ENCODE measurements around the gene DUOX1.

DNA sequence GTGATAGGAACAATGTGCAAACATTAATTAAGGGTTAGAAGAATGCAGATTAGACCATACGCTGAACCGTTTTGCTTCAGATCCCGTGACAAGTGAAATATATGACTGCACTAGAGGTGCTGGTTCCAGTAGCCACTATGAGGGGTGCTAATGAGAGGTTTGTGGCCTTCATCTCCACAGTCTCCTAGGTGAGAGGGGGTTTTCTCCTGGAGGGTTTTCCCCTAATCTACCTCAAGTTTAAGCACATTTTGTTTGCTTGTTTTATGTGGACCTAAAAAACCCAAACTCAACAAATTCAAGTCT, 71.7 kb downstream of the DUOX1 start:
- no peak for TF ChIP-seq POLR2A (IDR thresholded peaks at IDR 0.05; ENCODE audit: low read depth, low read length)
- TF ChIP-seq, protein P1, sequence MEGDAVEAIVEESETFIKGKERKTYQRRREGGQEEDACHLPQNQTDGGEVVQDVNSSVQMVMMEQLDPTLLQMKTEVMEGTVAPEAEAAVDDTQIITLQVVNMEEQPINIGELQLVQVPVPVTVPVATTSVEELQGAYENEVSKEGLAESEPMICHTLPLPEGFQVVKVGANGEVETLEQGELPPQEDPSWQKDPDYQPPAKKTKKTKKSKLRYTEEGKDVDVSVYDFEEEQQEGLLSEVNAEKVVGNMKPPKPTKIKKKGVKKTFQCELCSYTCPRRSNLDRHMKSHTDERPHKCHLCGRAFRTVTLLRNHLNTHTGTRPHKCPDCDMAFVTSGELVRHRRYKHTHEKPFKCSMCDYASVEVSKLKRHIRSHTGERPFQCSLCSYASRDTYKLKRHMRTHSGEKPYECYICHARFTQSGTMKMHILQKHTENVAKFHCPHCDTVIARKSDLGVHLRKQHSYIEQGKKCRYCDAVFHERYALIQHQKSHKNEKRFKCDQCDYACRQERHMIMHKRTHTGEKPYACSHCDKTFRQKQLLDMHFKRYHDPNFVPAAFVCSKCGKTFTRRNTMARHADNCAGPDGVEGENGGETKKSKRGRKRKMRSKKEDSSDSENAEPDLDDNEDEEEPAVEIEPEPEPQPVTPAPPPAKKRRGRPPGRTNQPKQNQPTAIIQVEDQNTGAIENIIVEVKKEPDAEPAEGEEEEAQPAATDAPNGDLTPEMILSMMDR (IDR thresholded peaks at IDR 0.05; ENCODE audit: extremely low read depth in 1 of 2, insufficient read depth in 1 of 2, low read depth in 1 of 2, low read length in 2 of 2) = no peak
- no peak for TF ChIP-seq EZH2 (IDR thresholded peaks at IDR 0.05; ENCODE audit: borderline replicate concordance, low read depth, low read length, severe bottlenecking)
- TF ChIP-seq, protein P2, sequence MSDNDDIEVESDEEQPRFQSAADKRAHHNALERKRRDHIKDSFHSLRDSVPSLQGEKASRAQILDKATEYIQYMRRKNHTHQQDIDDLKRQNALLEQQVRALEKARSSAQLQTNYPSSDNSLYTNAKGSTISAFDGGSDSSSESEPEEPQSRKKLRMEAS (IDR thresholded peaks at IDR 0.05; ENCODE audit: insufficient read depth, insufficient read length) = no peak
- no peak for TF ChIP-seq POLR2AphosphoS5 (IDR thresholded peaks at IDR 0.05; ENCODE audit: insufficient read depth, low read depth, low read length)
- no peak for TF ChIP-seq FOS (IDR thresholded peaks at IDR 0.05; ENCODE audit: borderline replicate concordance, insufficient read depth, low read length)
- no peak for TF ChIP-seq JUN (IDR thresholded peaks at IDR 0.05; ENCODE audit: borderline replicate concordance, insufficient read depth, insufficient read length, low read depth)
- TF ChIP-seq GATA2 (IDR thresholded peaks at IDR 0.05; ENCODE audit: insufficient read depth, insufficient read length, low read depth, low read length) = no peak
